ENCODE data around the gene MRPS18C. TPM values are rescaled to one million over a fixed set of nuclear protein-coding genes. Genes with fewer than 3 reads are reported as not detected.

Gene MRPS18C
- total and polyA plus RNA-seq, 9 of the 15 experiments (the other 6 are each of a cell fraction or from before 2014, with no cell fraction given) = 54.3 to 390 (median 138) TPM

DNA sequence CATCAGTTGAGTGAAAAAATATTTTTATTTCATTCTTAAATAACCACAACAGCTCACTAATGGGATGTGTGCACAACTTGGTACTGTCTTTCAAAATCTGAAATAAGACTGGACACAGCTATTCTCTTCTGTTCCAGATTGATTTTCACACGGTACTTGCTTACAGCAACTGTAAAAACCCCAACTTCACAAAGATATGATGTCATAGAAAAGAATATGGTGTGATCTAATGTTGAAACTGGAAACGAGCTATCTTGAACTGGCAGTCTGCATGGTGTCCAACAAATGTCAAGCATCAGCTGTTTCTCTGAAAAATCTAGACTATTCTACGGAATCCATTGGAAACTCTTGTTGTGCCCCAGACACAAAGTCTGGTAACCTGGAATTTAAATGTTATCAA lies 15.0 kb upstream of the MRPS18C start:
- in situ Hi-C loops (cut with MboI) = no loop called here
- TF ChIP-seq ZNF316 (IDR thresholded peaks at IDR 0.05) (no peak), ZNF785 (CRISPR knock-in tag; IDR thresholded peaks at IDR 0.05) (no peak), ZKSCAN1 (IDR thresholded peaks at IDR 0.05; ENCODE audit: low read depth, low read length) (no peak), NR4A1 (CRISPR knock-in tag; IDR thresholded peaks at IDR 0.05) (no peak), NR4A1 (tag; IDR thresholded peaks at IDR 0.05) (no peak), ZNF79 (CRISPR knock-in tag; IDR thresholded peaks at IDR 0.05; ENCODE audit: low read depth) (no peak), CBX3 (IDR thresholded peaks at IDR 0.05; ENCODE audit: borderline replicate concordance in 1 of 2, low read length in 2 of 2) (no peak), CBFB (CRISPR knock-in tag; IDR thresholded peaks at IDR 0.05) (no peak), ZMIZ1 (IDR thresholded peaks at IDR 0.05; ENCODE audit: low read depth in 2 of 2, low read length in 2 of 2) (no peak), NELFE (IDR thresholded peaks at IDR 0.05; ENCODE audit: insufficient read depth, insufficient read length) (no peak), PTBP1 (IDR thresholded peaks at IDR 0.05; ENCODE audit: low read depth, low read length) (no peak), POLR3G (IDR thresholded peaks at IDR 0.05; ENCODE audit: extremely low read depth, insufficient read length, insufficient replicate concordance) (no peak), SRSF7 (optimal IDR thresholded peaks at IDR 0.05; ENCODE audit: low read depth, low read length) (no peak), CHD2 (IDR thresholded peaks at IDR 0.05; ENCODE audit: low read depth, low read length) (no peak)
- TF ChIP-seq, protein P1, sequence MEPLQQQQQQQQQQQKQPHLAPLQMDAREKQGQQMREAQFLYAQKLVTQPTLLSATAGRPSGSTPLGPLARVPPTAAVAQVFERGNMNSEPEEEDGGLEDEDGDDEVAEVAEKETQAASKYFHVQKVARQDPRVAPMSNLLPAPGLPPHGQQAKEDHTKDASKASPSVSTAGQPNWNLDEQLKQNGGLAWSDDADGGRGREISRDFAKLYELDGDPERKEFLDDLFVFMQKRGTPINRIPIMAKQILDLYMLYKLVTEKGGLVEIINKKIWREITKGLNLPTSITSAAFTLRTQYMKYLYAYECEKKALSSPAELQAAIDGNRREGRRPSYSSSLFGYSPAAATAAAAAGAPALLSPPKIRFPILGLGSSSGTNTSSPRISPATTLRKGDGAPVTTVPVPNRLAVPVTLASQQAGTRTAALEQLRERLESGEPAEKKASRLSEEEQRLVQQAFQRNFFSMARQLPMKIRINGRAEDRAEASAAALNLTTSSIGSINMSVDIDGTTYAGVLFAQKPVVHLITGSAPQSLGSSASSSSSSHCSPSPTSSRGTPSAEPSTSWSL (CRISPR knock-in tag; IDR thresholded peaks at IDR 0.05; ENCODE audit: borderline replicate concordance) = no peak
- TF ChIP-seq, protein P2, sequence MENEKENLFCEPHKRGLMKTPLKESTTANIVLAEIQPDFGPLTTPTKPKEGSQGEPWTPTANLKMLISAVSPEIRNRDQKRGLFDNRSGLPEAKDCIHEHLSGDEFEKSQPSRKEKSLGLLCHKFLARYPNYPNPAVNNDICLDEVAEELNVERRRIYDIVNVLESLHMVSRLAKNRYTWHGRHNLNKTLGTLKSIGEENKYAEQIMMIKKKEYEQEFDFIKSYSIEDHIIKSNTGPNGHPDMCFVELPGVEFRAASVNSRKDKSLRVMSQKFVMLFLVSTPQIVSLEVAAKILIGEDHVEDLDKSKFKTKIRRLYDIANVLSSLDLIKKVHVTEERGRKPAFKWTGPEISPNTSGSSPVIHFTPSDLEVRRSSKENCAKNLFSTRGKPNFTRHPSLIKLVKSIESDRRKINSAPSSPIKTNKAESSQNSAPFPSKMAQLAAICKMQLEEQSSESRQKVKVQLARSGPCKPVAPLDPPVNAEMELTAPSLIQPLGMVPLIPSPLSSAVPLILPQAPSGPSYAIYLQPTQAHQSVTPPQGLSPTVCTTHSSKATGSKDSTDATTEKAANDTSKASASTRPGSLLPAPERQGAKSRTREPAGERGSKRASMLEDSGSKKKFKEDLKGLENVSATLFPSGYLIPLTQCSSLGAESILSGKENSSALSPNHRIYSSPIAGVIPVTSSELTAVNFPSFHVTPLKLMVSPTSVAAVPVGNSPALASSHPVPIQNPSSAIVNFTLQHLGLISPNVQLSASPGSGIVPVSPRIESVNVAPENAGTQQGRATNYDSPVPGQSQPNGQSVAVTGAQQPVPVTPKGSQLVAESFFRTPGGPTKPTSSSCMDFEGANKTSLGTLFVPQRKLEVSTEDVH (IDR thresholded peaks at IDR 0.05; ENCODE audit: low read depth, partially characterized antibody) = no peak
- BruUV-seq (replicated peaks) = no TSS peak
- H3K36me3 ChIP-seq (ENCODE audit: control insufficient read depth, insufficient read depth, low read length) = peaks cover 43% of the 10 kb centered on the region
- H3K9ac ChIP-seq (ENCODE audit: insufficient read depth in 1 of 2, low read depth in 2 of 2, low read length in 2 of 2) = no peak overlapping the region
- WGBS (ENCODE audit: insufficient coverage, low coverage, missing lambda C conversion rate) = 54% methylated on average over 3 of the region's 3 CpGs
- no peak for DNase-seq (ENCODE audit: extremely low read depth in 1 of 4, low spot score in 3 of 4)
- no peaks in the 10 kb centered on the region for H3K9me3 ChIP-seq (replicated peaks; ENCODE audit: control insufficient read depth, insufficient read depth, low read depth, low read length)
- H3K79me2 ChIP-seq (ENCODE audit: control insufficient read depth, insufficient read depth, low read length) = no peaks in the 10 kb centered on the region
- POLR2A ChIA-PET = interaction anchor here (0.6 to 2.5 kb wide), 5 partner anchors 10 to 124 kb away, joined by 3 to 10 read pairs (median 3); partner anchors contain the start of genes HELQ and MRPS18C
- H4K20me1 ChIP-seq (replicated peaks; ENCODE audit: control insufficient read depth, insufficient read depth, low read length) = no peaks in the 10 kb centered on the region
- no peak overlapping the region for H3K4me3 ChIP-seq
- H3K27me3 ChIP-seq (ENCODE audit: control insufficient read depth in 2 of 2, insufficient read depth in 2 of 2, low read length in 2 of 2) = no peaks in the 10 kb centered on the region
- H2AFZ ChIP-seq (ENCODE audit: low read depth, low read length) = no peak overlapping the region
- intact Hi-C loops (cut with micrococcal nuclease) = no loop called here
- CTCF ChIA-PET (ENCODE audit: low intra/inter-chr PET ratio) = no interaction called here
- no peak for ATAC-seq
- no peaks in the 10 kb centered on the region for H3K4me1 ChIP-seq (replicated peaks in 1 of 2; ENCODE audit: control insufficient read depth in 2 of 2, insufficient read depth in 2 of 2, low read length in 2 of 2)
- H3K4me2 ChIP-seq (ENCODE audit: insufficient read depth, low read length) = no peak overlapping the region
- FAIRE-seq = no peak
- no peak overlapping the region for H3K27ac ChIP-seq (ENCODE audit: extremely low read depth, low read depth, low read length)
- H3K9me1 ChIP-seq (ENCODE audit: control insufficient read depth, insufficient read depth, low read length) = no peaks in the 10 kb centered on the region
